GM15510 (cell line): ENCODE measurements around the gene NSA2.

Experiments
- POLR2A ChIP-seq: IDR thresholded peaks from 3 replicates; pipeline ENCODE4 v1.6.1; 2011; ENCODE audit warnings: borderline replicate concordance; ENCODE audit not compliant: insufficient read length; ENCODE audit errors: extremely low read depth

Gene NSA2

DNA sequence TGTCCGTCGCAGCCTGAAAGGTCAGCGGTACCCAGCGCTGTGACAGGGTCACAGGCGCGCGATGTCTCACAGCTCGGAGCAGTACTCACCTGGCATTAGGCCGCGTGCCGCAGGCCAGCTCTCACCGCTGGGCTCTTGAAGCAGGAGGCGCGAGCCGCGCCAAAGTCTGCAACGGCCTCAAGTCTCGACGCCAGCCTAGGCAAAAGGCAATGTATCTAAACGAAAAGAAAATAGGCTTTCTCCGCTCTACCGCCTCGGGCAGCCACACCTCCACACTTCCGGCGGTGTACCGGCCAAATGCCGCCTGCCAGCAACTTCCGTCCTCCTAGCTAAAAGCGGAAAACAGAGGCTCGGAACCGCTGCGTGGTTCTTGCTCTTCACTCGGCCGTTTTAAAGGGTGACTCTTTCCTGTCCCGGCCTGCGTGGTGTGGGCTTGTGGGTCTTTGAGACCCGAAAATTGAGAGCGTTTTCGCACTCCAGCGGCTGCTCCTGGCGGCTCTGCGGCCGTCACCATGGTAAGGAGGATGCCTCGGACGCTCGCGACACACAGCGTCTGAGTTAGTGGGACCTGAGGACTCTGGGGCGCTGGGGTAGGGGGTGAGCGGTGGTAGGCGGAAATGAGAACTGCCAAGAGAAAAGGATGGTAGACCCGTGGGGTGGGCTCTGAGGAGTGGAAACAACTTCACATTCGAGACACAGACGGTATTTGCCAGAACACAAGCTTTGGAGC, at the start of gene NSA2, which contains the start of gene GFM2:
Gene NSA2, plus strand, starts transcription at position 401 of the 730 bp plus-strand sequence. Its CDS starts 112 bp downstream, at position 513.
Gene GFM2, minus strand, starts transcription at position 269 of the 730 bp plus-strand sequence. CDS start 3,375 bp downstream, outside the sequence.
- TF ChIP-seq POLR2A: peak; percentile 71

DNA sequence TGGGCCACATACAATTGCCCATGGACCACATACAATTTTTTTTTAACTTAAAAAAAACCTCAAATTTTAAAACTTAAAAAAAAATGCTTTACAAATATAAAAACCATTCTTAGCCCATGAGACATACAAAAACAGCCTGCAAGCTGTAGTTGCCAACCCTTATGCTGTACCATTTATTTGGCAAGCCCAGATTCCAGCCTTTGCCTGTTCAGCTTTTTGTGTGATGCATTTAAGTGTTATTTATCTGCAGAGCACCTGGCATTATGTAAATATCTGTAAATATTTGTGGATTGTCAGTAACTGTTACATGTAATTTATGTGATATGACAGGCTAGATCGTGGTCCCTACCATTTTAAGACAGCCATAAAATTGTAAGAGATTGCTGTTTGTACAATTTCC, 49.5 kb upstream of the NSA2 start:
- TF ChIP-seq POLR2A: no peak

DNA sequence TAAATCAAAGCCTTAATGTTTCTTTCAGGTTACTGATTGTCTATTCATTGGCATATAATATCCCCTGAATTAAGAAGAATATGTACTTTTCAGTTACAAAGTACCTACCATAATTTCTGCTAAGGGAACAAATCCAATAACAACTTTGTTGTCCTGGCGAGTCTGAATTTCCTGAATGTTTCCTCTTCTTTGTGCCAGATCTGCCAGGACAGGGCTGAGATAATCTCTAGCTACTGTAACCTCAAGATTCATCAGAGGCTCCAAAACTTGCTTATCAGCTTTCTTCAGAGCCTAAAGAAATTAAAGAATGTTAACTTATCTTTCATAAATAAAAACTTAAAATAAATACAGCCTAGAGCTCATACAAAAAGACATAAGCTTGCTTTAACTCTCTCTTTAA, 44.8 kb upstream of the NSA2 start:
- no peak for TF ChIP-seq POLR2A

DNA sequence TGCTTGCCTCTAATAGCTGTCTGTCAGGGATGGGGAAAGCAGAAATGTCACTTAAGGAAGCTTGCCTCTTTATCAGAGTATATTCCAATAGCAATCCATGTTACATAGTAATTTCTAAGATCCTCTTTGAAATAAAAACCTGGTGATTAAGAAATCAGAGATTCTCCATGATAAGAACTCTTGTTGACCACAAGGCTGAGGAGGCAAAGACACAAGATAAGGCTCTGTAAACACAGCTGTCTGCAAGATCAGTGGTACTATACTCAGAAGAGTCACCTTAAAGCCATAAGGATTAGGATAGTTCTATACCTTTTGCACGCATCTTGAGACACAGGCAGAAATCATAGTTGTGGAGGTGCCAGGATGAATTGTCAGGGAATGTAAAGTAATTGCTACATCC, 41.7 kb upstream of the NSA2 start:
- no peak for TF ChIP-seq POLR2A

DNA sequence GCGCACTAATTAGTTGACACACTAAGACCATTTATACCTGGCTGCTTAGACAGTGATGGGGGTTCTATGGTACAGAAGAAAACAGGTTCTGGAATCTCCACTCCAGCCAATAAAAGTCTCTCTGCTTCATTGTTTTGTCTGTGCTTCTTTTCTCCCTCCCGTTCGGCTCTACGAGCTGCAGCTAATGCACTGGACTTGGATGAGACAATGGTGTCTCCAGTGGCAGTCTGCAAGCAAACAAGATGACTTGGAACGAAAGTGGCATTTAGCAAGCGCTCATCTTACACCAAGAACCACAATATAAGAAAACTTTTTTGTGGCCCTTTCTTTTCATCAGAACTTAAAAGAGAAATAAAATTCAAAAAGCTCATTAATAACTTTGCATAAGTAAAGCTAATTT, 30.3 kb upstream of the NSA2 start:
- TF ChIP-seq POLR2A: no peak

DNA sequence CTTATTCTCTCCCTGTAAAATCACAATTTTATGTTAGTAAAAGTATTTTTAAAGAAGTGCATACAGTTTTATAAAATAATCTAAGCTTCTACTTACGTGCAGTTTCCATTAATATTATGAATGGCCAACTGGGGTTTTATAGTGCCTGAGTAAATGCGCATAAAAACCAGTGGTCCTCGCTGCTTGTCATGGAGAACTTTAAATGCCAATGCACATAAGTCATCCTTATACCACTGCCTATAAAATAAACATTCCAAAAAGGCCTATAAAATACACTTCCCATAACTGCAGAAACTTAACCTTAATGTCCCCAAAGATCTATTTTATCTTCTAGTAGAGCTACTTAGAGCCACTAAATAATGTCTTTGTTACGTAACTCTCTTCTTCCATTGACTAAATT, 28.6 kb upstream of the NSA2 start:
- no peak for TF ChIP-seq POLR2A

DNA sequence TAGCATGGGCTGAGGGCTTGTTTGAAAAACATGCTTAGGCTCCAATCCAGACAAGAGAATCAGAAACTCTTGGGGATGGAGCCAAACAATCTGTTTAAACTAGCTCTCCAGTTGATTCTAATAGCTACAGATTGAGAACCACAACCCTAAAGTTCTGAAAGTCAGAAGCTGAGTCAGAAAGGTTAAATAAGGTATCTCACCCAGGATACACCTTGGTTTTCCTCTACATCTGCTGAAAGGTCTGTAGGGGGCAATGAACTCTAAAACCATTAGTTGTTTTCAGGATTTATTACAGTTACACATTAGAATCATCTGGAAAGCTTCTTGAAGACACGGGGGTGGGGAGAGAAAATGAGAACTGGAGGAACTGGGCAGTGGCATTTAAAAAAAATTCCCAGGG, 5.8 kb upstream of the NSA2 start:
- no peak for TF ChIP-seq POLR2A

DNA sequence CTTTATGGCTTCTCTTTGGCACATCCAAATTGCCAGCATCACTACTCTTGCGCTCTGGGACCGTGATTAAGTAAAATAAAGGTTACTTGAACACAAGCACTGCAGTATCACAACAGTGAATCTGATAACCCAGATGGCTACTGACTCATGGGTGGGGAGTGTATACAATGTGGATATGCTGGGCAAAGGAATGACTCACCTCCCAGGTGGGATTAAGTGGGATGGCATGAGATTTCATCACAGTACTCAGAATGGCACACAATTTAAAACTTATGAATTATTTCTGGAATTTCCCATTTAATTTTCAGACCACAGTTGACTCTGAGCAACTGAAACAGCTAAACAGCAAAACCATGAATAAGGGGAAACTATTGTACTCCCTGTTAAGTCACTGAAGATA, 4.5 kb upstream of the NSA2 start:
- TF ChIP-seq POLR2A: no peak

DNA sequence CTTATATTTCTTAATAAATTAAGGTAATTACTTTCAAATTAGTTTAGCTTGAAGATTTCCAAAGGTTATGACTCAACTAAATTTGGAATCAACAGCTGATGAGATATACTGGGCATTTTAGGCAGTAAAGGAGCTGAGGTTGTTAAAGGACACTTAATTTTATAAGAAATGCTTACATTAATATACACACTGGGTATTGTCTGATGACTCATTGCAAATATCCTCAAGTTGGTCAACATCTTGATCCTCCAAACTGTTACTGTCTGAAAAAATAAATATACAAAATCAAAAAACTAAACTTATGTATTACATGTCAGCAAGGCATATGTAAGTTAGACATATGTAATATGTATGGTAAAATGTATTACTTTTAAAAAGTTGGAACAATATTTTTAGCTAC, 3.5 kb upstream of the NSA2 start:
- TF ChIP-seq POLR2A: no peak

DNA sequence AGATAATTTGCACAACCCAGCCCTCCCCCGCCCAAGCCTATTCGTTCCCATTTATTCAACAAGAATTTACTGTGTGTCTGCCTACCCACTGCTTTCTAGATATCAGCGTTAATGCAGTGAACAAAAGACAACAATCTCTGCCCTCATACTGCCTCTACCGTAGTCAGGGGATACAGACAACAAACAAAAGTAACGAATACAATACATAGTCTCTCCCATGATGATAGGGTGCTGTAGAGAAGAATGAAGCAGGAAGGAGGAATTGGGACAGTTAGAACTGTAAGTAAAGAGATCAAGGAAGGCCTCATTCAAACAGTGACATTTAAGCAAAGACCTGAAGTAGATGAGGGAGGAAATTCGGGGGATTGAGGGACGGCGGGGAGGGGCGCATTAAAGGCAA, 1.8 kb upstream of the NSA2 start:
- TF ChIP-seq POLR2A: no peak

DNA sequence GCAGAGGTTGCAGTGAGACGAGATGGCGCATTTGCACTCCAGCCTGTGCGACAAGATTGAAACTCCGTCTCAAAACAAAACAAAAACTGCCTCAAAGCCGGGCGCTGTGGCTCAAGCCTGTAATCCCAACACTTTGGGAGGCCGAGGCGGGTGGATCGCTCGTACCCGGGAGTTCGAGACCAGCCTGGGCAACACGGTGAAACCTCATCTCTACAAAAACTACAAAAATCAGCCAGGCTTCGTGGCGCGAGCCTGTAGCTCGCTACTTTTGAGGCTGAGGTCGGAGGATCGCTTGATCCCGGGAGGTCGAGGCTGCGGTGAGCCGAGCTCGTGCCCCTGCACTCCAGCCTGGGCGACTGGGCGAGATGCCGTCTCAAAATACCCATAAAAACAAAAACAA, 1.1 kb upstream of the NSA2 start:
- no peak for TF ChIP-seq POLR2A

DNA sequence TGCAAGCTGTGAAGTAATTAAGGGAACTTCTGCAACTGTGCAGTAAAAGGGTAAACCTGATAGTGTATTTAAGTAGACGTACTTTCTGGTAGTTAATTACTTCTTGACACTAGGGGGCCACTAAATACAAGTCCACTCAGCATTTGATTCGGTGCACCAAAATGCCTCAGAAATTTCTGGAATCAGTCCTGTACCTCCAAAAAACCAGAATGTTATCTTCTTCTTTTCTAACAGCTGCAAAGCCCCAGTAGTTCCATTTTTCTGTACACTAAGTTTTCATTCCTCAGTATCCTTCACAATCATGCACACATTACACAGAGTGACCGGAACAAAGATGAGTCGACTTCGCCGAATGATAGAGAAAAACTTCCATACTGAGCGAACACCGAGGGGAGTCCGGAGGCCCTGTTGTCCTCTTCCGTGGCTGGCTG, 616 bp upstream of the NSA2 start:
- TF ChIP-seq POLR2A: no peak

DNA sequence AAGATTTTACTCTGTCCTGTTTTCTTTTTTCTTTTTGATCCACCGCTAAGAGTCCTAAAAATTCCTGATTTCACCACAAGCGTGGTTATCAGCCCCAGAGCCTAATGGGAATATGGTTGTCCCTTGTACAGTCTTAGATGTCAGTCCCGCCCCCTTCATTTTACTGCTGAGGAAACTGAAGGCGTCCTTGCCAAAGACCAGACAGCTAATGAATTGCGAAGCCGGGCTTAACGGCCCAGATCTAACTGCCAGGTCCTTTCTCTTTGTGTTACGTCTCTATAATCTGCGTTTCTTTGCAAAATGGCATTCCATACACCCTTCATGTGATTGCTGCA, 497 bp downstream of the NSA2 start:
- no peak for TF ChIP-seq POLR2A

DNA sequence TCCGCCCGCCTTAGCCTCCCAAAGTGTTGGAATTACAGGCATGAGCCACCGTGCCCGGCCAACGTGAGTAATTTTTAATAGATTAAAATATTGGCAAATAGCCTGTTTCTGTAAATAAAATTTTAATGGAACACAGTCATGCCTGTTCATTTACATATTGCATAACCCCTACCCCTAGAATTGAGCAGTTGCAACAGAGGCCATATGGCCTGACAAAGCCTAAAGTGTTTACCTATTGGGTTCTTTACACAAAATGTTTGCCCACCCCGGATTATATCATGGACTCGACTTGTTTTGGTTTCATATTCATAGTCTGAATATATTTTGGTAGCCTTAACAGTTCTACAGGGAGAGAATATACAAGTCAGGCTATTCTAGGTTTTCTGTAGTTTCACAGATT, 5.3 kb downstream of the NSA2 start:
- no peak for TF ChIP-seq POLR2A

DNA sequence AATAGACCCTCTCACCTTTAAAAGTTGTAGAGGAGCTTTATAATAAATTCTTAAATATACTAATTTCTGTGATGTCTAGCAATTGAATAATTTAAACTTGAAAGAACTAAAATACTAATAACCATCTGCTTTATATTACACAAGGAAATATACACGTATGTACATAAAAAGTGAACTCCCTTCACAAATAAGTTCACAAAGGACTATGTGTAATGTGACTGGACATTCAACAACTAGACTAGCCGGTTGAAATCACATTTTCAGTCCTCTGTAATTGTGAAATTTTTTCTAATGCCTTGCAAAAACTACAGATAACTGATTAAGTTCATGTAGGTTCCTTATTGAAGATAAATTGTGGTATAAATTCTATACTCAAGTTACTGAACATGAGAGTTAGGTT, 11.6 kb downstream of the NSA2 start:
- TF ChIP-seq POLR2A: no peak

DNA sequence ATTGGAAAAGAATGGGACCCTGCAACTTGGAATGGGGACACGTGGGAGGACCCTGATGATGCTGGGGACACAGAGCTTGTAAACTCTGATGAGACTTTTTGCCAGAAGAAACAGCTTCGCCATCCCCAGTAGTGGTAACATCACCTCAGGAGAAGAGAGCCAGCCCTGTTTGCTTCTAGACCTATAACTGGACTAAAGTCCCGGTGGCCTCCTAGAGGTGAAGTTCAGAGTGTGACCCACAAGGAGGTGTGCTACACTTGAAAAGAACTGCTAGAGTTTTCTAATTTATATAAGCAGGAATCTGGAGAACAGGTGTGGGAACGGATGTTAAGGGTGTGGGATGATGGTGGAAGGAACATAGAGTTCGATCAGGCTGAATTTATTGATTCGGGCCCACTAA, 19.8 kb downstream of the NSA2 start:
- TF ChIP-seq POLR2A: no peak

DNA sequence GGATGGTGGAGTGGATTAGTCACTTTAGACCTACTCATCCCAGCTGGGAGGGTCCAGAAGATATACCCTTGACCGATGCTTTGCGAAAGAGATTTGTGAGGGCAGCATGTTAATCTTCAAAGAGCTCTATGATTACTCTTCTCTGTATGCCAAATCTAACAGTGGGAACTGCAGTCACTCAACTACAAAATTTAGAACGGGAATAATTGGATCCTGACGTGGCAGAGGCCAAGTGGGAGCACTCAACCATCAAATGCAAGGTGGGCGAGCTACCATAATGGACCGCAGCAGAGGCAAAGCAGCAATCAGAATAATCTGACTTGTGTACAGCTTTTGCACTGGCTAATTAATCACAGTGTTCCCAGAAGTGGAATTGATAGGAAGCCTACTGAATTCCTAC, 20.4 kb downstream of the NSA2 start:
- TF ChIP-seq POLR2A: no peak

DNA sequence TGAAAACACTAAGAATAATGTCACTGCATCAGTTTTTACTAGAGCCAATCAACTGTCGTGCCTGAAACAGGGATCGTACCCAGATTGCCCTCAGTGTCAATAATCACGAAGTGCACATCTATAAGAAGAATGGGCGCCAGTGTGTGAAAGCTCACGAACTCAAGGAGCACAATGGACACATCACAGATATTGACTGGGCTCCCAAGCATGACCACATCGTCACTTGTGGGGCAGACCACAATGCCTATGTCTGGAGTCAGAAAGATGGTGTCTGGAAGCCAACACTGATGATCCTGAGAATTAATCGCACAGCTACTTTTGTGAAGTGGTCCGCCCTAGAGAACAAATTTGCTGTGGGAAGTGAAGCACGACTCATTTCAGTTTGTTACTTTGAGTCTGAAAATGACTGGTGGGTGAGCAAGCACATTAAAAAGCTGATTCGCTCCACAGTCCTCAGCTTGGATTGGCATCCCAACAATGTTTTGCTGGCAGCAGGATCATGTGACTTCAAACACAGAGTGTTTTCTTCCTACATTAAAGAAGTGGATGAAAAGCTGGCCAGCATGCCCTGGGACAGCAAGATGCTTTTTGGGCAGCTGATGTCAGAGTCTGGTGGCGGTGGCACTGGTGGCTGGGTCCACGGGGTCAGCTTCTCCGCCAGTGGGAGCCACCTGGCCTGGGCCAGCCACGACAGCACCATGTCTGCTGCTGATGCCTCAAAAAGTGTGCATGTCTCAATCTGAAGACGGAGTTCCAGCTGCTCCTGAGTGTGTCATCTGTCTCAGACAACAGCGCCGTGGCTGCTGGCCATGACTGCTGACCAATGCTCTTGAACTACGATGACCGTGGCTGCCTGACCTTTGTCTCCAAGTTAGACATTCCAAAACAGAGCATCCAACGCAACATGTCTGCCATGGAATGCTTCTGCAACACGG, 32.2 kb downstream of the NSA2 start:
- TF ChIP-seq POLR2A: no peak
